BE2C (cell line): ENCODE data around the gene NOSIP.

Source experiments
- DNase-seq: peaks from one replicate; pipeline ENCODE4 v3.0.0-alpha.2; 2020
- H3K27me3 ChIP-seq: fragments of 250-450 bp; sonication (Bioruptor Pico); 2 replicates; pipeline ENCODE4 v1.5.1; 2020; ENCODE audit warnings: mild to moderate bottlenecking
- H3K36me3 ChIP-seq: fragments of 250-450 bp; sonication (Bioruptor Pico); 2 replicates; pipeline ENCODE4 v1.5.1; 2020; ENCODE audit warnings: mild to moderate bottlenecking
- H3K4me1 ChIP-seq: fragments of 250-450 bp; sonication (Bioruptor Pico); 2 replicates; pipeline ENCODE4 v1.5.1; 2020
- H3K4me3 ChIP-seq: 2 replicates; pipeline ENCODE4 v1.5.1; 2011; ENCODE audit warnings: low read depth, low read length
- H3K9me3 ChIP-seq: fragments of 250-450 bp; sonication (Bioruptor Pico); 2 replicates; pipeline ENCODE4 v1.5.1; 2020
- CTCF ChIP-seq: IDR thresholded peaks from 2 replicates; pipeline ENCODE4 v1.5.1; 2012; ENCODE audit warnings: mild to moderate bottlenecking, low read depth, low read length

The NOSIP gene

GRCh38 chr19:49602806-49603205, 22.4 kb upstream of the NOSIP start:
- no peak for DNase-seq
- Histone ChIP-seq H3K4me1 (no peaks in the 10 kb centered on the region), H3K9me3 (no peaks in the 10 kb centered on the region), H3K27me3 (no peaks in the 10 kb centered on the region), H3K36me3 (peaks cover 81% of the 10 kb centered on the region), H3K4me3 (no peak overlapping the region)
- no peak for TF ChIP-seq CTCF

GRCh38 chr19:49601482-49602038, 21.2 kb upstream of the NOSIP start:
- Histone ChIP-seq H3K36me3 (peaks cover 85% of the 10 kb centered on the region), H3K4me1 (no peaks in the 10 kb centered on the region), H3K9me3 (no peaks in the 10 kb centered on the region), H3K4me3 (no peak overlapping the region), H3K27me3 (no peaks in the 10 kb centered on the region)
- no peak for DNase-seq
- no peak for TF ChIP-seq CTCF

DNA sequence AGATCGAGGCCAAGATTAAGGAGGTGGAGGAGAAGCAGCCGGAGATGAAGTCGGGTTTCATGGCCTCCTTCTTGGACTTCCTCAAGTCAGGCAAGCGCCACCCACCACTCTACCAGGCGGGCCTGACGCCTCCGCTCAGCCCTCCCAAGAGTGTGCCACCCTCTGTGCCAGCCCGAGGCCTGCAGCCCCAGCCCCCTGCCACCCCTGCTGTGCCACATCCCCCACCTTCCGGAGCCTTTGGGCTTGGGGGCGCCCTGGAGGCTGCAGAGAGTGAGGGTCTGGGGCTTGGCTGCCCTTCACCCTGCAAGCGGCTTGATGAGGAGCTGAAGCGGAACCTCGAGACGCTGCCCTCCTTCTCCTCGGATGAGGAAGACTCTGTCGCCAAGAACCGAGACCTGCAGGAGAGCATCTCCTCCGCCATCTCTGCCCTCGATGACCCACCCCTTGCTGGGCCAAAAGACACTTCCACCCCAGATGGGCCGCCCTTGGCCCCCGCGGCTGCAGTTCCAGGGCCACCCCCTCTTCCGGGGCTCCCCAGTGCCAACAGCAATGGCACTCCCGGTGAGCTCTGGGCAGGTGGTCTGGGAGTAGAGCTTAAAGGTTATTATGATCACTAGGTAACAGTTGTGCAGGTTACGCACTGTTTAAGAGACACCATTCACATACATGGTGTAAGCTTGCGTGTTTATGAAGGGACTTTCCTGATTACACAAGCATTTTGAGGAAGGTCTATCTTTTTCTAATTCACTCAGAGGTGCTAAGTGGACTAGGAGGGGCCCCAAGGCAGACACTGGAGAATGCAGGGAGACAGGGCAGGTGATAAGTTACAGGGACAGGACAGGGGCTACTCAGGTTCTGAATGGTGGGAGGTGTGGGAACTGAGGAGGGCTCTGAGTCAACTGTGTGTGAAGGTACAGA, 19.3 kb upstream of the NOSIP start:
- TF ChIP-seq CTCF = no peak
- H3K4me1 ChIP-seq = no peaks in the 10 kb centered on the region
- no peak for DNase-seq
- H3K36me3 ChIP-seq = peaks cover 85% of the 10 kb centered on the region
- no peaks in the 10 kb centered on the region for H3K27me3 ChIP-seq
- H3K4me3 ChIP-seq = no peak overlapping the region
- H3K9me3 ChIP-seq = no peaks in the 10 kb centered on the region

DNA sequence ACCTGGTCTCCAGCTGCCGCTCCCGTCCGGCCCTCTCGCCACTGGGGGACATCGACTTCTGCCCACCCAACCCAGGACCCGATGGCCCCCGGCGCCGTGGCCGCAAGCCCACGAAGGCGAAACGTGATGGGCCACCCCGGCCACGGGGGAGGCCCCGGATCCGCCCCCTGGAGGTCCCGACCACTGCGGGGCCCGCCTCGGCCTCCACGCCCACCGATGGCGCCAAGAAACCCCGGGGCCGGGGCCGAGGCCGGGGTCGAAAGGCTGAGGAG, 17.3 kb upstream of the NOSIP start:
- H3K27me3 ChIP-seq = no peaks in the 10 kb centered on the region
- H3K9me3 ChIP-seq = no peaks in the 10 kb centered on the region
- peaks cover 81% of the 10 kb centered on the region for H3K36me3 ChIP-seq
- DNase-seq = no peak
- no peak for TF ChIP-seq CTCF
- no peaks in the 10 kb centered on the region for H3K4me1 ChIP-seq
- no peak overlapping the region for H3K4me3 ChIP-seq

- peaks cover 76% of the 10 kb centered on the region for H3K36me3 ChIP-seq
Observed at GRCh38 chr19:49596954-49597702, 16.8 kb upstream of the NOSIP start.

More at GRCh38 chr19:49596954-49597702, 16.8 kb upstream of the NOSIP start:
- DNase-seq = no peak
- Histone ChIP-seq H3K27me3 (no peaks in the 10 kb centered on the region), H3K4me1 (no peaks in the 10 kb centered on the region), H3K9me3 (no peaks in the 10 kb centered on the region), H3K4me3 (no peak overlapping the region)
- TF ChIP-seq CTCF = no peak
